NCI-H1092 (cell line): ENCODE data around the gene FAM118B.

ENCODE experiments used
- DNase-seq: peaks from one replicate; lab custom pipeline; 2025; lab: John Stamatoyannopoulos, UW

Gene FAM118B

GRCh38 chr11:126211236-126212088 is at the start of gene FAM118B, which contains the start of gene RPUSD4:
FAM118B (plus strand) TSS chr11:126211782; CDS start chr11:126235002, 23,220 bp downstream.
RPUSD4 (minus strand) TSS chr11:126211650; CDS start chr11:126211638, 12 bp downstream.
- DNase-seq = peak; percentile 97

DNA sequence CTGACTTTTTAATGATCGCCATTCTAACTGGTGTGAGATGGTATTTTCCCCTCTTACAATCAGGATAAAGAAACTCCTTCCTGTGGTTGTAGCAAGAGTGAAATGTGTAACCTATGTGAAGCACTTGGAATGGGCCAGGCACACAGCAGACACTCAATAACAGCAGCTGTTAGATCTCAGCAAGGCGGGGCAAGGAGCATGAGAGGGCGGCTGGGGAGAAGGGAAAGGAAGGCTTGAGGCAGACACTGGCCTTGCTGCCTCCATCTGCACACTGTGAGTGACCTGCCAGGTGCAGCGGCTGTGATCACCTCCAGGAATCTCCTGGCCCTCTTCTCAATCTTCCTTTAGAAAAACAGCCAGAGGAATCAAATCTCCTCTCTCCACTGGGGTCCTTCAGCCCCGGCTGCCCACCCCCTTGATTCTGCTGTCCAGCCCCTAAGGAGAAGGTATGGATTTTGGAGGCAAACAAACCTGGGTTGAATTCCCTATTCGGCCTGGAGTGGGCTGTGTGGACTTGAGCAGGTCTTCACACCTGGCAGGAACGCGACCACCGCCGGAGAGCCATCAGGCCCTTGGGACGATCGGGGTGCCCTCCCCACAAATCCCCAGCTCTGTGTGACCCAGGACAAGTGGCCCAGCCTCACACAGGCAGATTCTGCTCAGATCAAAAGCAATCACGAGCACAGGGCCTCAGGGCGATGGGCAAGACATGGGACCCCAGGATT is 49.1 kb upstream of the FAM118B start:
- DNase-seq = no peak

GRCh38 chr11:126163074-126163700 is 48.4 kb upstream of the FAM118B start:
- no peak for DNase-seq

DNA sequence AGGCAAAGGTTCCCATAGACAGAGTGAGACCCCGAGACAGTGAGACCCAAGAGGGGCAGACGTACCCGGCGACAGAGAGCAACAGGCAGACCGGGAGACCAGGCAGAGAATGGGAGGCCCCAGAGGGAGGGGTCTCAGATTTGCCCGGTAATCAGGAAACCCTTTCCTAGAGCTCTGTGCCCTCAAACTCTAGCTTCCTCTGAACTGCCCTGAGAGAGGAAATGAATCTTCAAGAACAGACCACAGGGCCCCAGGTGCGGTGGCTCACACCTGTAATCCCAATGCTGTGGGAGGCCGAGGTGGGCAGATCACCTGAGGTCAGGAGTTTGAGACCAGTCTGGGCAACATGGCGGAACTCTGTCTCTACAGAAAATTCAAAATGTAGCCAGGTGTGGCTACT is 47.8 kb upstream of the FAM118B start:
- DNase-seq = no peak

GRCh38 chr11:126164781-126165180 is 46.8 kb upstream of the FAM118B start:
- DNase-seq = no peak

- no peak for DNase-seq
Observed at GRCh38 chr11:126165311-126165720, 46.3 kb upstream of the FAM118B start.

- DNase-seq = peak; percentile 52
Observed at GRCh38 chr11:126165757-126166156, 45.8 kb upstream of the FAM118B start.

GRCh38 chr11:126166413-126166812 is 45.2 kb upstream of the FAM118B start:
- DNase-seq = no peak

- DNase-seq = no peak
Observed at GRCh38 chr11:126167488-126167887, 44.1 kb upstream of the FAM118B start.

- DNase-seq = no peak
Observed at GRCh38 chr11:126169291-126169690, 42.3 kb upstream of the FAM118B start.

DNA sequence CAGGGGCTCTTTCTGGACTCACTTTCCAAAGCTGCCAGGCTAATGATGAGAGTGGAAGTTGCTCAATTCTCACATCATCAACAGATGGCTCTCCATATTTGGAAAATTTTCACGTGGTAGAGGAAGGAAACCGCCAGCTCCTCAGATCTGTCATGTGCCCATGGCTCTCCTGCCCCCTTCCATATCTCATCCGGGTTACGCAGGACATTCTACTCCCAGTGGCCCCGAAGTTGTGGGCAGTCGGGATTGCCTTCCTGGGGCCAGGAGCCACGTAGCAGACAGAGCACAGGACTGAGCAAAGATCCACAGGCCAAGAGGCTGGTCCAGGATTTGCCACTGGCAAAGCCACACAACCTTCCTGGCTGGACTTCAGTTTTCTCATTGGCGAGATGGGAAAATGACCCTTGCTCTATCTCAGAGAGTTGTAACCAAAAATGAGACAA is 39.0 kb upstream of the FAM118B start:
- no peak for DNase-seq

GRCh38 chr11:126173257-126173656 is 38.3 kb upstream of the FAM118B start:
- DNase-seq = no peak

DNA sequence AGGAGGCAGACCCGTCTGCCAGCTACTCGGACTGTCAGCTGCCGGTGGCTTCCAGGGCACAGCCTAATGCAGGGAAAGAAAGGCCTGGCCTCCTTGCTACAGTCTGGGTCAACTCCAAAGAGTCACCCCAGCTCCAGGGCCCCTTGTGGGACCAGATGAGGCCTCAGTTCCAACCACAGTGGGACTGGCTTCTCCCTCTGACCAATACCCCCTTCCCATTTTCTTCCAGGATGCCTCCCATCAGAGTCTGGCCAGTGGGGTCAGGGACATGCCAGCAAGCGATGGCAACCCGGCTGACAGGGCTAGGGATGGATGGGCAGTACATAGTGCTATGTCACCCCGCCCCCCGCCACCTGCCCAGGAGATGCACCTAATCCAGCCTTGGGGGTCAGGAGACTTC is 36.8 kb upstream of the FAM118B start:
- DNase-seq = no peak

DNA sequence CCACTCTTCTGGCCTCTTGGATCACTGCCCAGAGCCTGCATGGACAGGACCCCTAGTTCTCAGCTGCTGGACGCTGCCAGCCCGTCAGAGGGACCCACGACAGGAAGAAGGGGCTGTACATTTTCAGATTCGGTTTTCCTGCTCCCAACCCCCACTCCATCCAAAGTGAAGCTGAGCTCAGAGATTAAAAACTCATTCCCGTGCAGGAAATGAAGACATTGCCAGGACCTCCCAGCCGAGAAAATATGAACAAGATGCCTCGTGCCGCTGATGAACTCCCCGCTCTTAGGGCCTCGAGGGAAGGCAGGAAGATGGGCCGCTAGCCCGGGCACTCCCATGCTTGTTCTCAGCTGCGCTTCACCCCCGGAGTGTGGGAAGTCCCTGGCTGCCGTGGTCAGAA is 36.2 kb upstream of the FAM118B start:
- DNase-seq = no peak

GRCh38 chr11:126176853-126177470 is 34.6 kb upstream of the FAM118B start:
- no peak for DNase-seq

DNA sequence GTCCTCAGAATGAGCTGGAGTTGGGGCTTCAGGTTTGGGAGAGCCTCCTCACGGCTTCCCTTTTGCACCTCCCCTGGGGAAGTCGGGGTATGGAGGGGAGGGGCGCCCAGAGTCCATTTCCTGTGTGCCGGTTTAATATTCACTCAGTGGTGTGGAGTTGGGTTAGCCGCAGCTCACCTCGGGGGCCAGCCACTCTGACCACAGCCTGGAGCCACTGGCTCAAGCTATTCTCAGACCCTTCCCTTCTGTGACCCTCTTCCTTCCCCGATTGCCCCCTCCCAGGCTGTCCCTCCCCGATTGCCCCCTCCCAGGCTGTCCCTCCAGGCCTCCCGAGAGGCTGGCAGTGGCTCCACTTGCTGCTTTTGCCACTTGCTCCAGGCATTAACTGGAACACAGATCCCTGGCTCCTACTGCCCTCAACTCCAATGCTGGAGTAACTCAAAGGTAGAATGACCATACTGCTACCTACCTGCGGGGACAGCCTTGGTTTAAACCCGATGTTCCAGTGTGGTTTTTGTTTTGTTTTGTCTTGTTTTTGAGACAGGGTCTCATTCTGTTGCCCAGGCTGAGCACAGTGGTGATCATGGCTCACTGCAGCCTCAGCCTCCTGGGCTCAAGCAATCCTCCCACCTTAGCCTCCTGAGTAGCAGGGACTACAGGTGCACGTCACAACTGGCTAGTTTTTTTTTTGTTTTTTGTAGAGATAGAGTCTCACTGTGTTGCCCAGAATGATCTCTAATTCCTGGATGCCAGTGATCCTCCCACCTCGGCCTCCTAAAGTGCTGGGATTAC is 29.4 kb upstream of the FAM118B start:
- DNase-seq = no peak

GRCh38 chr11:126182787-126183445 is 28.7 kb upstream of the FAM118B start:
- no peak for DNase-seq

GRCh38 chr11:126185259-126186024 is 26.1 kb upstream of the FAM118B start:
- DNase-seq = no peak

- no peak for DNase-seq
Observed at GRCh38 chr11:126186025-126186698, 25.4 kb upstream of the FAM118B start.
